Uterus (tissue), 2 donors: Measurements from ENCODE around the gene PDCD7.

Experiments
- POLR2A ChIP-seq, 2 donors: fragments of 450-650 bp; IDR thresholded peaks; one replicate each; pipeline ENCODE4 v1.6.1; 2016; ENCODE audit warnings: antibody characterized with exemption in 2 of 2, mild to moderate bottlenecking in 1 of 2, moderate library complexity in 1 of 2
- TF ChIP-seq, protein P1 (sequence below), 4 experiments: fragments of 200-600 bp in 2 of 4; fragments of 450-650 bp in 2 of 4; sonication (generic) in 2 of 4; IDR thresholded peaks; one replicate each; pipeline ENCODE4 v1.5.1; 2016 to 2019; ENCODE audit warnings: antibody characterized with exemption in 4 of 4, mild to moderate bottlenecking in 2 of 4, moderate library complexity in 1 of 4

DNA sequence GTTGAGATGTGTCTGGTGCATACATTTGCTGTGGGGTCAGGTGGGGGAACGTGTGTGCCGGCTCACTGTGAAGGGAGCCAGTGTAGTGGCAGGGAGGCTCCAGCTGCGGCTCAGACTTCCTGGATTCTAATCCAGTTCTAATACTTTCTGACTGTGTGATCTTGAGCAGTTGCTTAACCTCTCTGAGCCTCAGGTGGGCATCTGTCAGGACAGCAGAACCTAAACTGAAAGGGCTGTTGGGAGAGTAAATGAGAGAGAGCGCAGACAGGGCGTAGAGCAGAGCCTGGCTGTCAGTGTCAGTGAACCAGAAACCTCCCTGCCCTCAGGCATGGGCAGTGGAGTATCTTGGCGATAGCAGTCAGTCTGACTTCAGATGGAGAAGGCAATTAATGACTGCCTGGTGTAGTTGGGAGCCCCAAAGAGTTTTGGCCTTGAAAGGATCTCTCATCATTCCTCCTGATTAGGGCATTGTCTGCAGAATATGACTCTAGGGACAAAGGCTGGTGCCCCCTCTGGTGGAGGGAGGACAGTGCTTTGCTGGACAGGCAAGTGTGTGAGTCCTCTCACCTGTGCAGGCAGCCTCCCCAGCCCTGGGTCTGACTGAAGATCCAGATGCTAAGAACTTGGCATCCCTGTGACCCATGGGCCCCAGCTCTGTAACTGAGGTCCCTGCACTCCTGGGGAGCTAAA, 47.5 kb downstream of the PDCD7 start:
- TF ChIP-seq, protein P1, sequence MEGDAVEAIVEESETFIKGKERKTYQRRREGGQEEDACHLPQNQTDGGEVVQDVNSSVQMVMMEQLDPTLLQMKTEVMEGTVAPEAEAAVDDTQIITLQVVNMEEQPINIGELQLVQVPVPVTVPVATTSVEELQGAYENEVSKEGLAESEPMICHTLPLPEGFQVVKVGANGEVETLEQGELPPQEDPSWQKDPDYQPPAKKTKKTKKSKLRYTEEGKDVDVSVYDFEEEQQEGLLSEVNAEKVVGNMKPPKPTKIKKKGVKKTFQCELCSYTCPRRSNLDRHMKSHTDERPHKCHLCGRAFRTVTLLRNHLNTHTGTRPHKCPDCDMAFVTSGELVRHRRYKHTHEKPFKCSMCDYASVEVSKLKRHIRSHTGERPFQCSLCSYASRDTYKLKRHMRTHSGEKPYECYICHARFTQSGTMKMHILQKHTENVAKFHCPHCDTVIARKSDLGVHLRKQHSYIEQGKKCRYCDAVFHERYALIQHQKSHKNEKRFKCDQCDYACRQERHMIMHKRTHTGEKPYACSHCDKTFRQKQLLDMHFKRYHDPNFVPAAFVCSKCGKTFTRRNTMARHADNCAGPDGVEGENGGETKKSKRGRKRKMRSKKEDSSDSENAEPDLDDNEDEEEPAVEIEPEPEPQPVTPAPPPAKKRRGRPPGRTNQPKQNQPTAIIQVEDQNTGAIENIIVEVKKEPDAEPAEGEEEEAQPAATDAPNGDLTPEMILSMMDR (IDR thresholded peaks at IDR 0.05): peak in 3 of 4 experiments; percentile 10 to 23 (median 14)
- no peak for TF ChIP-seq POLR2A (IDR thresholded peaks at IDR 0.05)
